LoVo (cell line): ENCODE measurements around the gene STARD10.
"Not testable (repeated sequence)": the region's sequence is repeated elsewhere in the genome, so short reads cannot be mapped to it uniquely, and the experiment has no call there.

Source experiments
- DNase-seq: peaks from one replicate; pipeline ENCODE4 v3.0.0-alpha.2; 2016; ENCODE audit warnings: low spot score

Gene STARD10

DNA sequence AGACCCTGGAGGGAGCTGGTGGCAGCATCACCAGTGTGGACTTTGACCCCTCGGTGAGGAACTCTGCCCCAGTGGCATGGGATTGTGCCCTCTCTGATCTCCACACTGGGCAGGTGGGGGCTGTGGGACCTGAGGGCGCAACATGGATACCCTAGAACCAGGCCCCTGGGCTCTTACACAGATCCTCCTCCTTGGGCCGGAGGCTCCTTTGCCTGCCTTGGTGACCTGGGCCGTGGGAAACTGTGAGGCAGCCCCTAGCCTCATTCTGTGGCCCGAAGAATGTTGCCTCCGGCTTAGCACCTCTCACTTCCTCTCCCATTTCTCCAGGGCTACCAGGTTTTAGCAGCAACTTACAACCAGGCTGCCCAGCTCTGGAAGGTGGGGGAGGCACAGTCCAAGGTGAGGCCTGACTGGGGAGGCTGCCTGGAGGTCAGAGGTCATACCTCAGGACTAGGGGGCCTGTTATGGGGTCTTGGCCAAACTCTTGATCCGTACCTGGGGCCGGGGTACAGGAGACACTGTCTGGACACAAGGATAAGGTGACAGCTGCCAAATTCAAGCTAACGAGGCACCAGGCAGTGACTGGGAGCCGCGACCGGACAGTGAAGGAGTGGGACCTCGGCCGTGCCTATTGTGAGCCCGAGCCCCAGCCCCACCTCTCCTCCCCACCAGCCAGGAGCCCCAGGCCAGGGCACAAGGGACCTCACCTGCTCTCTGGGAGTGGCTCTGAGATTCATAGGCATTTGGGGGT lies 32.5 kb upstream of the STARD10 start:
- no peak for DNase-seq

DNA sequence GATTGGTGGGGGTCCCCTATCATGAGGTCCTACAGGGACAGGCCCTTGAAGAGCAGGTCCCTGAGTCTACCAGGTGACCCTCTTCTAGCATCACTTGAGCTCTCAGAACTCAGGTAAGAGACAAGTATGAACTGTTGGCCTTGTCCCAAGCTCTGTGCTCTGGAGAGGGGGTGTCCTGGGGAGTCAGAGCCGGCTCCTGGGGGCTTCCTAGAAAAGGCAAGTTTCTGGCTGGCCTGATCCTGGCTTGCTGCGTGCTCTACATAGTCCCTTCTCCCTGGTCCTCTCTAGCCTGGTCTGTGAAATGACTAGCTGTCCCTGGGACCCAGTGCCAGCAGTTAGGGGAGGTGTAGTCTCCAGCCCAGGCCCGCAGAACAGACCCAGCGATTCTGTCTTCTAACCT lies 31.8 kb upstream of the STARD10 start:
- DNase-seq = no peak

- DNase-seq = no peak
Observed at GRCh38 chr11:72824811-72825505, 31.1 kb upstream of the STARD10 start.

- DNase-seq = no peak
Observed at GRCh38 chr11:72824020-72824419, 30.2 kb upstream of the STARD10 start.

- DNase-seq = no peak
Observed at GRCh38 chr11:72823105-72823804, 29.4 kb upstream of the STARD10 start.

GRCh38 chr11:72821920-72822799 lies 28.3 kb upstream of the STARD10 start:
- peak; percentile 87 for DNase-seq

DNA sequence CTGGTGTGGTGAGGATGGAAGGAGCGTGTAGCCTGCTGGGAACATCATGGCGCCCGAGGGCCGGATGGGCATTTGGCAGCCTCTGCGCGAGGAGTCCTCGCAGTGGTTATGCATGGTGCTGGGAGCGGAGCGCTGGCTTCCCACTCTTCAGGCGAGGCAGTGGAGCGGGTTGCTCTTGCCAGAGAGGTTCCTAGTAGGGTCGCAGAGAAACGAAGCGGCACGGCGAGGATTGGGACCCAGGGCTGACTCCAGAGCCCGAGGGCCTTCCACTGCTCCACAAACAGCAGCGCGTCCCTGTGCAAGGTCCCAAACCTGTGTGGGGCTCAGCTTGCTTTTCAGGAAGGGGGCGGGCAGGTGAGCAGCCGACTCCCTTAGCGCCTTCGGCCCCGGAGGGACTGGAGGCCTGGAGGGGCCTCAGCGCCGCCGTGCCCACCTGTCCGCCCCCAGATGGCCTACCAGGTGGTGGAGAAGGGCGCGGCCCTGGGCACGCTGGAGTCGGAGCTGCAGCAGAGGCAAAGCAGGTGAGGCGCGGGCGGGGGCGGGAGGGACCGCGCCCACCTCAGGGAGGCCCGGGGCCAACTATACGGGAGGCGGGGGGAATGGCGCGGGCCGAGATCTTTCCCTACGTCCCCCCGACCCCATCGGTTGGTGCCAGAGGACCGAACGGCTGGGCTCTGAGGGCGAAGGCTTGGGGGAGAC lies 27.5 kb upstream of the STARD10 start:
- DNase-seq = peak; percentile 12

DNA sequence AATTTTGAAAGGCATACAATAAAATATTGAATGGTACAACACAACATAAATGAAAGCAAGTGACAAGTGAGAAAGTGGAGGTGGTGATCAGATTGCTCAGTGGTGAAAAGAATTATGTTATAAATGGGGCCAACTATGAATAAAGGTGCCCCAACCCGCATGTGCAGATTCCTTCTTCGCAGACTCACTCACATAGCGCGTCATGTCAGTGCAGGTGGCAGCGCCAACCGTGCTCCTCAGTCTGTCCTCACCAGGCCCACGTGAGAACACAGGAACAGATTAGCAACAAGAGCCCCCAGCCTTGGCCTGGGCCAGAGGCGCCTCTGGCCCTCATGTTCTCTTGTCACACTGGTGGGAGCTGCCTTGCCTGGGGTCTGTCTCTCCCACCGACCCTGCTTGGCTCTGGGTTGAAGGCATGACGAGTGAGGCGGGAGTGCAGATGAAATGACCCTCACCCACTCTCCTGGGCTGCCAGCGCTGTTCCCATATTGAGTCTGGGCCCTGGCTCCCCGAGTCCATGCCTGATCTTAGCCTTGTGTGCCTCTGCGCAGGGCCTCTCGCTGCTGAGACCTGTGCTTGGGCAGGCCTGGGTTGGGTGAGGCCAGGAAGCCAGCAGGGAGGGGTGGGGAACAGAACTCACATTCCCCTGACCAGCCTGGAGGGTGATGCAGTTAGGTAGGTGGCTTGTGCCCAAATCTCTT lies 26.7 kb upstream of the STARD10 start:
- DNase-seq = no peak

- DNase-seq = no peak
Observed at GRCh38 chr11:72818971-72819370, 25.1 kb upstream of the STARD10 start.

DNA sequence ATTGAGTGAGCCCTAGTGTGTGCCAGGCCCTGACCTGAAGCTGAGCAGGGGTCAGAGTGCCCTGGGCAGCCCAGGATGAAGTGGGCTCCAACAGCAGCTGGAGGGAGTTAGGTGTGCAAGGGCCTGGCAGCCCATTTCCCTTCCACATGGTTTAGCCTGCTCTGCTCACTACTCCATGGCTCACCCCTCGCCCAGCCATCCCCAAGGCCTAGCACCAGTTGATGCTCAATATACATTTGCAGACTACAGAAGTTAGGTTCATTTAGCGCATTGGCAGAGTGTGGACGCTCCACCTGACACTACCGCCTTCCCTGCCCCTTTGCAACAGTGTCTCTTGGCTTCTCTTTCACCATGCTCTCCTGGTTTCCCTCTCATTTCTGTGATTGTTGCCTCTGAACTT lies 24.1 kb upstream of the STARD10 start:
- no peak for DNase-seq

DNA sequence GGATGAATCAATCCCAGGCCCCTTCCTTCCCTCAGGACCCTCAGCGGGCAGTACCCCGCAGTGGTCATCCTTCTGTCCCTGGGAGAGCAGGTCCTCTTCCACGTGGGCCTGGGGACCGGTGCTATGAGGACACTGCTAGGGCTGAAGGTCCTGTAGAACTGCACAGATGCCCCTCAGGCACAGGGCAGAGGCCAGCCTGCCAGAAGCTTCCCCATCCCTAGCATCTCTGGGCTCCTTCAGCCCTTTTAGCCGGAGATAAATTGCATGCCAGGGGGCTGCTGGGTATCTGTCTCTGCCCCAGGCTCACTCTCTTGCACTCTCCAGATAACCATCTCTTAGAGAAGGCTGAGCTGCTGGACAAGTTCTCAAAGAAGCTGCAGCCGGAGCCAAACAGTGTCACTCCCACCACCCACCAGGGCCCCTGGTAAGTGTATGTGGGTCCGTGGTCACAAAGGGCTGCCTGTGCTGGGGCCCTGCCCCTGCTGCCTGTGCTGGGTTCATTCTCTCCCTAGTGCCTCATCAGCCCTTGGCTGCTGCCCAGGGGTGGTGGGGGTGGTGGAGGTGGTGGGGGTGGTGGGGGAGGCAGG lies 22.6 kb upstream of the STARD10 start:
- no peak for DNase-seq

DNA sequence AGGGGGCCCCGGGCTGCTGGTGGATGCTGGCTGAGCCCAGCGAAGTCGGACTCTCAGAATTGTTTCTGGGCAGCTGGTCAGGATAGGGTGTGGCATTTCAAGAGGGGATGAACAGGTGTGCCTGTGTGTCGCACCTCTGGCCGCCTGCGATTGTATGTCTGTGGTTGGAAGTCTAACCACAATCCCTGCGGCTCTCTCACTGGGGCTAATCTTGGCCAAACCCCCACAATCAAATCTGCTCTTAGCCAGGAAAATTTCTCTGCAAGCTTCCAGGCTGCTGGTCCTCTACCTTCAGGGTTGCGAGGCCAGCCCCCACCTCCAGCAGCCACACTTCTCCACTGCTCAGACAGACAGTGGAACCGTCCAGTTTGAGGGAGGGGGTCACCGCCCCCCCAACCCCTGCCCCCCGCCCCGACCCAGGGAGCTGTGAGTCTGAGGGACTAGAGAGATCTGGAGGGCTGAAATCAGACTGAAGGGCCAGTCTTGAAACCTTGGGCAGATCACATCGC lies 21.3 kb upstream of the STARD10 start:
- DNase-seq = peak; percentile 42

GRCh38 chr11:72814286-72815109 lies 20.7 kb upstream of the STARD10 start, which contains the start of gene ATG16L2:
ATG16L2 (plus strand) TSS chr11:72814411; CDS start chr11:72814446, 35 bp downstream.
- peak; percentile 89 for DNase-seq

DNA sequence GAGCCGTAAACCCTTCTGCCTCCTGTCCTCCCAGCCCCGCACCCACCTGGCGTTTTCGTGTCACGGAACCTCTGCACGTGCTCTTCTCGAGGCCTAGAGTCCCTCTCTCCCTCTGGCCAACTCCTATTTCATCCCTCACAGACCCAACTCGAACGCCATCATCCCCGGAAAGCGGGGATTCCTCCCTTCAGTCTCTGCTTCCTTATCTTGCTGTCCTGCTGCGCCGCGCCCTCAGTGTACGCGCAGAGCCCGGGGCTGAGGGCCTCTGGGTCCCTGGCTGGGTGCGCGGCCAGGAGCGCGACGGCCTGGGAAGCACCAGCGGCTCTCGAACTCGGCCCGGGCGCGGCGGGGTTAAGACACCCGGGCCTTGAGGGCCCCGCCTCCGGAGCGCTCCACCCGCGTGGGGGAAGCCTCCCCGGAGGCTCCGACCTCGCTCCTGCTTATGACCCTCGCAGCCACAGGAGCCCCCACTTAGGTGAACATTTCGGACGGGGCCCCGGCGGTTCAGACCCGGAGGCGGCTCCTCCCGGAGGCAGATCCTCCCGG lies 20.0 kb upstream of the STARD10 start:
- peak; percentile 84 for DNase-seq

DNA sequence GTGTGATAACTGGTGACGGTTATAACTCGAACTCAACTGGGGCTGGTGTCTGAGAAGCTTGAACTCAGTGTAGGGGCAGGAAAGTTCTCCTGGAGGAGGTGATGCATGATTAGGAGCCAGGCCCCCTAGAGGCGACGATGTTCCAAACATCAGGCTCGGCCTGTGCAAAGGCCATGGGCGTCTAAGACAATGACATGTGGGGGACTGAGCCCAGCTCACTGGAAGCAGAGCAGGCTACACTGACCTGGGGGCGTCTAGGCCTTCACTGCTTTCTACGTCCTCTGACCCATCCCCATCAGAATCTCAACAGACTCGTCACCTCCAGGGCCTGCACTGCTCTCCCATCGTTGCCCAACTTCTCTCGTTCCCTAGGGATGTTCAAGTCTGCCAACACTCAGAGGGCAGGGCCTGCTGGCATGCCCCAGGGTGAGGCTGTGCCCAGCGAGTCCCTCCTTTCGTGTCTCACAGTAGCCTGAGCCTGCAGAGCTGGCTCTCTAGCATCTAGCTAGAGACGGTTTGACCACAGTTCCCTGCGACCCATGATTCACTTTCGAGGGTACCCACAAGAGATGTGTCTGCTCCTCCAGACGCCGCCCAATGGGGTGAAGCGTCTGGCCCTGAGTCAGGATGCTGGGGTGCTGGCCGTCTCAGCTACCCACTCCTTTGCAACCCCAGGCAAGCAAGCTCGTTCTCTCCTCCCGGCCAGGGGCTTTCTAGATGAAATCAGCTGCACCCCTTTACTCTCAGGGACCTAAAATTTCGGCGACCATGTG lies 19.3 kb upstream of the STARD10 start:
- DNase-seq = peak; percentile 75

GRCh38 chr11:72812604-72812966 lies 18.7 kb upstream of the STARD10 start:
- no peak for DNase-seq

DNA sequence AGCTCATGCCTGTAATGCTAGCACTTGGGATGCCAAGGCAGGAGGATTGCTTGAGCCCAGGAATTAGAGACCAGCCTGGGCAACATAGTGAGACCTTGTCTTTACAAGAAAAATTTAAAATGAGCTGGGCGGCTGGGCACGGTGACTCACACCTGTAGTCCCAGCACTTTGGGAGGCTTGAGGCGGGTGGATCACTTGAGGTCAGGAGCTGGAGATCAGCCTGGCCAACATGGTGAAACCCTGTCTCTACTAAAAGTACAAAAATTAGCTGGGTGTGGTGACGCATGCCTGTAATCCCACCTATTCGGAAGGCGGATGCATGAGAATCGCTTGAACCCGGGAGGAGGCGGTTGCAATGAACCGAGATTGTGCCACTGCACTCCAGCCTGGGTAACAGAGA lies 17.8 kb upstream of the STARD10 start:
- DNase-seq = not testable (repeated sequence)

DNA sequence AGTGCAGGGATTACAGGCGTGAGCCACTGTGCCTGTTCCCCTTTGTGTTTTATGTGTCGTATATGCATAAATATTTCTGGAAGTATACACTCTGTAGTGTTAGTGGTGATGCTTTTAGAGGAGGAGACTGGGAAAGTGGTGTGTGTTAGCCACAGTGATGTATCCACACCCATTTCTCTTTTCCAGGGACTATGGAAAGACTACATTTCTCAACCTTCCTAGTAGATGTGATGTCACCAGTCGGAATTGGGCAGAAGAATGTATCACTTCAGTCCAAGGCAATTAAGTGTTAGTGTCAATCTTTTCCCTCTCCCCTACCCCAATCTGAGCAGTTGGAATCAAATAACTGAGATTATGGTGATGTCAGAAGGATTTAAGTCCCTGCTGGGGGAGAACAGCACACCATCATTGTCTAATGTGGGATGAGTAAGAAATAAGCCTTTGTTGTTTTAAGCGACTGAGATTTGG lies 14.5 kb upstream of the STARD10 start:
- no peak for DNase-seq
